Calu3 (cell line): ENCODE data around the gene IPO11. TPM values are rescaled to one million over a fixed set of nuclear protein-coding genes. Genes with fewer than 3 reads are reported as not detected.

Experiments used
- BruUV-seq: library from RNA; stranded (reverse); fragments of 400-500 nt; replicated peaks from 2 replicates; lab custom pipeline; 2021; lab: Mats Ljungman, UMichigan
- CTCF ChIA-PET: fragments of 300-600 bp; sonication (Branson Sonifier 250); formaldehyde crosslinking; loops from one replicate; lab custom pipeline; 2022; ENCODE audit warnings: antibody characterized with exemption; lab: Charles Lee
- DNase-seq: peaks from one replicate; pipeline ENCODE4 v3.0.0; 2022
- H3K27ac Mint-ChIP-seq: one replicate; pipeline ENCODE4 v1.8.0; 2022; ENCODE audit warnings: mixed read lengths; ENCODE audit not compliant: unreplicated experiment
- H3K27me3 Mint-ChIP-seq: one replicate; pipeline ENCODE4 v1.8.0; 2022; ENCODE audit warnings: mixed read lengths; ENCODE audit not compliant: unreplicated experiment
- H3K36me3 Mint-ChIP-seq: one replicate; pipeline ENCODE4 v1.8.0; 2022; ENCODE audit warnings: mild to moderate bottlenecking, moderate library complexity, mixed read lengths; ENCODE audit not compliant: insufficient read depth, unreplicated experiment
- H3K4me1 Mint-ChIP-seq: one replicate; pipeline ENCODE4 v1.8.0; 2022; ENCODE audit warnings: mild to moderate bottlenecking, low read depth, mixed read lengths; ENCODE audit not compliant: unreplicated experiment
- H3K4me3 Mint-ChIP-seq: one replicate; pipeline ENCODE4 v1.8.0; 2022; ENCODE audit warnings: mild to moderate bottlenecking, low read depth, moderate library complexity, mixed read lengths; ENCODE audit not compliant: unreplicated experiment
- H3K9me3 Mint-ChIP-seq: one replicate; pipeline ENCODE4 v1.8.0; 2022; ENCODE audit warnings: low read depth, mixed read lengths; ENCODE audit not compliant: unreplicated experiment
- intact Hi-C: fragments of 100-400 bp; cut with micrococcal nuclease; formaldehyde crosslinking; loops from one replicate; pipeline ENCODE4 v1.10.0; 2022; ENCODE audit not compliant: unreplicated experiment
- total RNA-seq: library from RNA; stranded (reverse); gene quantifications from 2 replicates; pipeline ENCODE4 v1.2.3, GENCODE V29; 2022
- TF ChIP-seq, protein P1 (sequence below): fragments of 200-600 bp; IDR thresholded peaks from one replicate; pipeline ENCODE4 v1.8.0; 2022; ENCODE audit warnings: antibody characterized with exemption; ENCODE audit not compliant: unreplicated experiment

The IPO11 gene
- total RNA-seq, 1 experiment from 2014 or later: 47.3 TPM

GRCh38 chr5:62542720-62543119, 130.2 kb downstream of the IPO11 start:
- peaks cover 13% of the 10 kb centered on the region for H3K36me3 Mint-ChIP-seq
- intact Hi-C loops: no loop called here
- no peak for DNase-seq
- BruUV-seq: no TSS peak
- H3K27ac Mint-ChIP-seq: no peak overlapping the region
- H3K4me3 Mint-ChIP-seq: no peak overlapping the region
- TF ChIP-seq, protein P1, sequence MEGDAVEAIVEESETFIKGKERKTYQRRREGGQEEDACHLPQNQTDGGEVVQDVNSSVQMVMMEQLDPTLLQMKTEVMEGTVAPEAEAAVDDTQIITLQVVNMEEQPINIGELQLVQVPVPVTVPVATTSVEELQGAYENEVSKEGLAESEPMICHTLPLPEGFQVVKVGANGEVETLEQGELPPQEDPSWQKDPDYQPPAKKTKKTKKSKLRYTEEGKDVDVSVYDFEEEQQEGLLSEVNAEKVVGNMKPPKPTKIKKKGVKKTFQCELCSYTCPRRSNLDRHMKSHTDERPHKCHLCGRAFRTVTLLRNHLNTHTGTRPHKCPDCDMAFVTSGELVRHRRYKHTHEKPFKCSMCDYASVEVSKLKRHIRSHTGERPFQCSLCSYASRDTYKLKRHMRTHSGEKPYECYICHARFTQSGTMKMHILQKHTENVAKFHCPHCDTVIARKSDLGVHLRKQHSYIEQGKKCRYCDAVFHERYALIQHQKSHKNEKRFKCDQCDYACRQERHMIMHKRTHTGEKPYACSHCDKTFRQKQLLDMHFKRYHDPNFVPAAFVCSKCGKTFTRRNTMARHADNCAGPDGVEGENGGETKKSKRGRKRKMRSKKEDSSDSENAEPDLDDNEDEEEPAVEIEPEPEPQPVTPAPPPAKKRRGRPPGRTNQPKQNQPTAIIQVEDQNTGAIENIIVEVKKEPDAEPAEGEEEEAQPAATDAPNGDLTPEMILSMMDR: no peak
- no peaks in the 10 kb centered on the region for H3K4me1 Mint-ChIP-seq
- CTCF ChIA-PET: no interaction called here
- H3K27me3 Mint-ChIP-seq: no peaks in the 10 kb centered on the region
- peaks cover 3% of the 10 kb centered on the region for H3K9me3 Mint-ChIP-seq

GRCh38 chr5:62547945-62548630, 135.5 kb downstream of the IPO11 start:
- Mint-ChIP-seq H3K9me3 (no peaks in the 10 kb centered on the region), H3K27me3 (no peaks in the 10 kb centered on the region), H3K4me3 (no peak overlapping the region), H3K36me3 (peaks cover 7% of the 10 kb centered on the region), H3K4me1 (no peaks in the 10 kb centered on the region), H3K27ac (no peak overlapping the region)
- CTCF ChIA-PET: no interaction called here
- no peak for DNase-seq
- intact Hi-C loops: no loop called here
- BruUV-seq: no TSS peak
- TF ChIP-seq, protein P1: no peak

DNA sequence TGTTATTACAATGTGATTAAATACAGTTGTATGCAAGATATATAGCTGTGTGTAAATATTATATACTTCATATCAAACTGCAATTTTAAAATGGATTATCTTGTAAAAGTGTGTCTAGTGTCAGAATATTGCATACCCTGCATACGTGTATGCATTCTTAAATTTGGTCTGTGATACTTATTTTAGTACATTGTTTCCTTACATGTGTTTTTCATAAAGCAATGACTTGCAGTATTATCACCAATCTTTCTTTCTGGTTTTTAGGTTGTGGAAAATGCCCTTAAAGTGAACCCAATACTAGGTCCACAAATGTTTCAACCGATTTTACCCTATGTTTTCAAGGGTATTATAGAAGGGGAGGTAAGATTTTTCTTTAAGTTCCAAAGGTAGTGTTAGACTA, 137.5 kb downstream of the IPO11 start:
- intact Hi-C loops: no loop called here
- Mint-ChIP-seq H3K27me3 (no peaks in the 10 kb centered on the region), H3K27ac (no peak overlapping the region), H3K9me3 (no peaks in the 10 kb centered on the region), H3K4me1 (no peaks in the 10 kb centered on the region), H3K4me3 (no peak overlapping the region), H3K36me3 (no peaks in the 10 kb centered on the region)
- no peak for DNase-seq
- TF ChIP-seq, protein P1: no peak
- CTCF ChIA-PET: interaction anchor here (0.6 kb wide), 1 partner anchor 24 kb away, joined by 3 read pairs; no protein-coding TSS in a partner anchor
- BruUV-seq: no TSS peak

GRCh38 chr5:62555930-62556329, 143.4 kb downstream of the IPO11 start:
- CTCF ChIA-PET: no interaction called here
- no peak overlapping the region for H3K27ac Mint-ChIP-seq
- DNase-seq: no peak
- BruUV-seq: no TSS peak
- no peak overlapping the region for H3K4me3 Mint-ChIP-seq
- TF ChIP-seq, protein P1: no peak
- H3K36me3 Mint-ChIP-seq: no peaks in the 10 kb centered on the region
- no peaks in the 10 kb centered on the region for H3K27me3 Mint-ChIP-seq
- intact Hi-C loops: no loop called here
- H3K9me3 Mint-ChIP-seq: no peaks in the 10 kb centered on the region
- no peaks in the 10 kb centered on the region for H3K4me1 Mint-ChIP-seq
